Left cardiac atrium (tissue), 4 donors: ENCODE measurements around the gene DDX10. TPM values are rescaled to one million over a fixed set of nuclear protein-coding genes. Genes with fewer than 3 reads are reported as not detected.

ENCODE experiments used
- ATAC-seq, 2 donors: fragments of 200-7000 bp; cut with Tn5 transposase; one replicate each; pipeline ENCODE4 v1.9.1; 2020; ENCODE audit warnings: mild to moderate bottlenecking in 2 of 2, moderate library complexity in 2 of 2
- DNase-seq: peaks from one replicate; pipeline ENCODE4 v3.0.0-alpha.2; 2020
- intact Hi-C, 2 donors: fragments of 100-400 bp; cut with DNase I; formaldehyde crosslinking; loops; one replicate each; pipeline versions ENCODE4 v1.14.1 to v1.15.1; 2022 to 2023
- total RNA-seq, 2 donors: library from RNA; stranded (reverse); fragmentation: NEBNext Ultra II Directional; extraction: Animal tissue kit (Norgen Biotek cat#: 25700); gene quantifications; one replicate each; pipeline ENCODE4 v1.2.1, GENCODE V29; 2021
- donor health status: DM: no; HTN: yes; CAD: no.
- donor health status: DM: no; HTN: yes; CAD: no; lungs with severe emphysema.
- donor health status: DM: yes; HTN: yes; CAD: no.
- donor health status: Dilated cardiomyopathy.

The DDX10 gene
- total RNA-seq, 2 donors from 2014 or later, result 13.5 to 19.8 TPM

- DNase-seq, result no peak
- ATAC-seq, result no peak
- intact Hi-C loops, result no loop called here
Measured at GRCh38 chr11:108983636-108984420, 319.0 kb downstream of the DDX10 start.

- peak; percentile 33 to 44 for ATAC-seq
- intact Hi-C loops, result no loop called here
- DNase-seq, result no peak
Measured at GRCh38 chr11:108984523-108984922, 319.7 kb downstream of the DDX10 start.

- ATAC-seq (no peak), DNase-seq (no peak)
- intact Hi-C loops, result no loop called here
Measured at GRCh38 chr11:108985236-108985944, 320.5 kb downstream of the DDX10 start.

- intact Hi-C loops, result no loop called here
- DNase-seq, result no peak
- ATAC-seq, result peak in 1 of 2 donors; percentile 66
Measured at GRCh38 chr11:108985945-108986279, 321.0 kb downstream of the DDX10 start.

Other genes with a start within 250 kb of the DDX10 start
- under 1 TPM; 0.18 to 0.94 TPM for gene C11orf65, start 197.5 kb upstream of the DDX10 start, total RNA-seq
- 10 to 100 TPM; 22.5 to 23.3 TPM for gene POGLUT3, start 166.7 kb upstream of the DDX10 start, total RNA-seq
- 1 to 10 TPM; 2.5 to 3.5 TPM for gene EXPH5, start 71.3 kb upstream of the DDX10 start, total RNA-seq